ENCODE measurements around the gene BTNL3.
"Not testable (repeated sequence)": the region's sequence is repeated elsewhere in the genome, so short reads cannot be mapped to it uniquely, and the experiment has no call there.

The BTNL3 gene, protein sequence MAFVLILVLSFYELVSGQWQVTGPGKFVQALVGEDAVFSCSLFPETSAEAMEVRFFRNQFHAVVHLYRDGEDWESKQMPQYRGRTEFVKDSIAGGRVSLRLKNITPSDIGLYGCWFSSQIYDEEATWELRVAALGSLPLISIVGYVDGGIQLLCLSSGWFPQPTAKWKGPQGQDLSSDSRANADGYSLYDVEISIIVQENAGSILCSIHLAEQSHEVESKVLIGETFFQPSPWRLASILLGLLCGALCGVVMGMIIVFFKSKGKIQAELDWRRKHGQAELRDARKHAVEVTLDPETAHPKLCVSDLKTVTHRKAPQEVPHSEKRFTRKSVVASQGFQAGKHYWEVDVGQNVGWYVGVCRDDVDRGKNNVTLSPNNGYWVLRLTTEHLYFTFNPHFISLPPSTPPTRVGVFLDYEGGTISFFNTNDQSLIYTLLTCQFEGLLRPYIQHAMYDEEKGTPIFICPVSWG

DNA sequence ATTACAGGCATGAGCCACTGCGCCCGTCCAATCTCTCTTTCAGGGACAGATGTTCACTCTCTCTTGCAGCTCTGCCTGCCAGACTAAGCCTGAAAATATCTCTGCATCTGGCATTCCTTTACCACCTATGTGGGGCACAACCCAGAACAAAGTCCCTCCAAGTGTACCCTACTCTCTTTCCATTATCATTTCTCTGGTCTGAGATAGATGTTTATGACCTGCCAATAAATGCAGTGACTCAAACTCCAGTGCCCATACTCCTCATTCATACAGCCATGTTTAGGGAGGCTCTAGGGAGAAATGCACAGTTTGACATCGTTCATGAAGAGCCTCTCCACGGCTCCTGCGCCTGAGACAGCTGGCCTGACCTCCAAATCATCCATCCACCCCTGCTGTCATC, at the start of gene BTNL3:
Gene BTNL3, plus strand, starts transcription at position 255 of the 400 bp plus-strand sequence. CDS start 183 bp downstream, outside the sequence.
- no peak for DNase-seq (ENCODE audit: low spot score)

DNA sequence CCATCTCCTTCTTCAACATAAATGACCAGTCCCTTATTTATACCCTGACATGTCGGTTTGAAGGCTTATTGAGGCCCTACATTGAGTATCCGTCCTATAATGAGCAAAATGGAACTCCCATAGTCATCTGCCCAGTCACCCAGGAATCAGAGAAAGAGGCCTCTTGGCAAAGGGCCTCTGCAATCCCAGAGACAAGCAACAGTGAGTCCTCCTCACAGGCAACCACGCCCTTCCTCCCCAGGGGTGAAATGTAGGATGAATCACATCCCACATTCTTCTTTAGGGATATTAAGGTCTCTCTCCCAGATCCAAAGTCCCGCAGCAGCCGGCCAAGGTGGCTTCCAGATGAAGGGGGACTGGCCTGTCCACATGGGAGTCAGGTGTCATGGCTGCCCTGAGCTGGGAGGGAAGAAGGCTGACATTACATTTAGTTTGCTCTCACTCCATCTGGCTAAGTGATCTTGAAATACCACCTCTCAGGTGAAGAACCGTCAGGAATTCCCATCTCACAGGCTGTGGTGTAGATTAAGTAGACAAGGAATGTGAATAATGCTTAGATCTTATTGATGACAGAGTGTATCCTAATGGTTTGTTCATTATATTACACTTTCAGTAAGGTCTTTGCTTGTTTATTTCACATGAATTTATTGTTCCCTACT, 38.2 kb upstream of the BTNL3 start:
- peak; percentile 31 for DNase-seq (ENCODE audit: low spot score)

DNA sequence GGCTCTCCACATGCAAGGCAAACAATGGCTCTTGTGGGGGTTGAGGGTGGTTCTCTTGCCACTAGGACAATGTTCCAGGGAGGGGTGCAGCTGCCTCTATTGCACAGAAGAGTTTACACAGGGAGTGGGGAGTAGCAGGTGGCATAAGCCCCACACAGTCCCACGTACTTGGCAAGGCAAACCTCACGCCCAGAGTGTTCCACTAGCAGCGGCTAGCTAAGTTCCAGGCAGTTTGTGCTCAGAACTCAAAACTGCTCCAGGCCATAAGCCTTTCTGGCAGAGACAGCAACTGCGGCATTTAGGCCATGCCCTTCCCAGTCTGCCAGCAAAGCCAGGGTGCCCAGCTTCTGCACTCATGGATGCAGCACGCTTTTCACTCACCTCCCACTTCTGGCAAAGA, 29.0 kb upstream of the BTNL3 start:
- DNase-seq (ENCODE audit: low spot score) = no peak

DNA sequence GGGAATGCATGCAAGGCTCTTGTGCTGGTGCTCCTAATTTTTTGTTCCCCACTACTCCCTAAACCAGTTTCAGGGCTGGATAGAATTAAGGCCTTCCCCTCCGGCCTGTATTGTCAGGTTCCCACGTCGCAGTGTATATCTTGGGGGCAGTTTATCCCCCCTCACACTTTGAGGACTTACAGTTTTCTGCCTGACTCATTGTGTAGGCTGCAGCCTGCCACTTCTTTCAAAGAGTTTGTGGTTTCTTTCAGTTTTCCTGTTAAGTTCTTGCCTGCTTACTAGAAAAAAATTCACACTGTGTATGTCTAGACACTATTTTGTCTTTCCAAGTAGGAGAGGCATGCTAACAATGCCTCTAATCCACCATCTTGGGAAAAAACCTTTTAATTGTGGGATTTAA, 28.4 kb upstream of the BTNL3 start:
- DNase-seq (ENCODE audit: low spot score) = no peak

DNA sequence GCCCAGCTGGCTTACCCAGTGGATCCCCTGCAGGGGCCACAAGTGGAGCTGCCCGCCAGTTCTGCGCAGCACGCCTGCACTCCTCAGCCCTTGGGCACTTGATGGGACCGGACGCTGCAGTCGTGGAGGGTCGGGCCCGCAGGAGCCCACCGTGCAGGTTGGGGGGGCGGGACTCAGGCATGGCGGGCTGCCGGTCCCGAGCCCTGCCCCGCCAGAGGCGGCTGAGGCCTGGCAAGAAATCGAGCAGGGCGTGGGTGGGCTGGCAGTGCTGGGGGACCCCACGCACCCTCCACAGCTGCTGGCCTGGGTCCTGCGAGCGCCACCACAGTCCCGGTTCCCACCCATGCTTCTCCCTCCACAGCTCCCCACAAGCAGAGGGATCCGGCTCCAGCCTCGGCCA, 19.2 kb upstream of the BTNL3 start:
- no peak for DNase-seq (ENCODE audit: low spot score)

DNA sequence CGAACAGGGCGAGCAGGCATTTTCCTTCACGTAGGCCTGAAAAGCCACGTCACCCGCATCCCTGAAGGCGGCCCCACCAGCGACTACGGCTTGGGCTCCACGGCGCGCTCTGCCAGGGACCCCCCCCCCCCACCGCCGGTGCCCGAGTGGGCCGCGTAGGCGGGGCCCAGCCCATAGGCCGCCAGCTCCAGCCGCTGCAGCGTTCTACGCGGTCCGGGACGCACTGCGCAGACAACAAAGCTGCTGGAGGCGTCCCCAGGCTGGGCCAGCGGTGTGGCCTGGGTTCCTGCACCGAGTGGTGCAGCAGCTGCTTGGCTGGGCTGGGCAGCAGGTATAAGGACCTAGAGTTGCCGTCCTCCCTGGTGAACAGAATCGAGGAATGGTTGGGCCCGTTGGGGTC, 18.3 kb upstream of the BTNL3 start:
- DNase-seq (ENCODE audit: low spot score) = no peak

DNA sequence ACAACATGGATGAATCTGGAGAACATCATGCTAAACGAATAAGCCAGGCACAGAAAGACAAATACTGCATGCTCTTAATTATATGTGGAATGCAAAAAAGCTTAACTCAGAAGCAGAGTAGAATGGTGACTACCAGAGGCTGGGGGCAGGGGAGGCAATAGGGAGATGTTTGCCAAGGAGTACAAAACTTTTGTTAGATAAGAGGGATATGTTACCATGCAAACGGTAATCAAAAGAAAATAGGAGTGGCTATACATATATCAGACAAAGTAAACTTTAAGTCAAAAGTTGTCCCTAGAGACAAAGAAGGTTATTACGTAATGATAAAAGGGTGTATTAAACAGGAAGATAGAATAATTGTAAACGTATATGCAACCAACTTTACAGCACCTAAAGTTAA, 17.8 kb upstream of the BTNL3 start:
- DNase-seq (ENCODE audit: low spot score) = no peak

DNA sequence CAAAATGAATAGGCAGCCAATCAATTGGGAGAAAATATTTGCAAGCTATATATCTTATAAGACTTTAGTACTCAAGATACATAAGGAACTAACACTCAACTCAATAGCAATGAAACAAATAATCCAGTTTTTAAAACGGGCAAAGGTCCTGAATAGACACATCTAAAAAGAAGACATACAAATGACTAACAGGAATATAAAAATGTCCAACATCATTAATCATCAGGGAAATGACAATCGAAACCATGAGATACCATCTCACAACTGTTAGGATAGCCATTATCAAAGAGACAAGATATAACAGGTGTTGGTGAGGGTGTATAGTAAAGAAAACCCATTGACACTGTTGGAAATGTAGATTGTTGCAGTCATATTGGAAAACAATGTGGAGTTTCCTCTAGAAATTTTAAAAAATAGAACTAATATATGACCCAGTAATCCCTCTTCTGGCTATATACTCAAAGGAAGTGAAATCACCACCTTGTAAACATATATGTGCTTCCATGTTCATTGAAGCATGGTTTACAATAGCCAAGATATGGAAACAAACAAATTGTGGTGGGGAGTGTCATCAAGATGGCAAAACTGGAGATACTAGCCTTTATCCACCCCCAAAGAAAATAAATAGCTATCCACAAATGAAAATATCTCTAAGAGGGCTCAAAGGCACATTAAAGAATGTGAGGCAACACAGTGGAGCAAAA, 13.9 kb upstream of the BTNL3 start:
- DNase-seq (ENCODE audit: low spot score) = no peak

DNA sequence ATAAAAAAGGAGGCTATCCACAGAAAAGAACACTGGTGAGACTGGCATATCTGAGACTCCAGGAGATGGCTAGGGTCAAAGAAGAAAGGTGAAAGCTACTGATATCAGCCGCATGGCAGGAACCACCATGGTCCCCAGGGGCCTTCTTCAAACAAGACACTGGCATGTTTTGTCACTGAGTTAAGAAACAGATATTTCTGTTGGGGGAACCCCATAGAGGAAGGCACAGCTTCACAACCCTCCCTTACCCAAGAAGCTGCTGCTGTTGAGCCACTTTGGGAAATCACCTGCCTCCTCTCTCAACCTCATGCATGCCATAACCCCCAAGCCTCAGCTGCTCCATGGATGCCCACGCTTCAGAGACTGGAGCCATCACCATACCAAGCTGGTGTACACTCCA, 13.3 kb upstream of the BTNL3 start:
- DNase-seq (ENCODE audit: low spot score) = no peak

DNA sequence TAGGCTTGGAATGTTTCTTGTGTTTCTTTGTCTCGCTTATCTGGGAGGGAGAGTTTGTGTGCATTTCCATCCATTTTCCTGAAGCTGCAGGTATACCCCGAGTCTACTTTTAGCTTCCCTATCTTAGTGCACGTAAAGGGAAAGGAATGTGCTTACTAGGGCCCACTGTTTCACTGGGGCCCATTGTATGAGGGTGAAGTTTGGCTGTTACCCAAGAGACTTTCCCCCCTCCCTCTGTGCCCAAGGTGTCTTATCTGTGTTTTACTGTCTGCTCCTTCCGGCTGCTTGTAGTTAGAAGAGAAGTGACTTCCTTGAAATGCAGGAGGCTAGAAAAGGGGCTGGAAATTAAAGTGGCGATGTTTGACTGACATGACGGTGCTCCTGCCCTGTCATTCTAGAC, 12.1 kb upstream of the BTNL3 start:
- DNase-seq (ENCODE audit: low spot score) = no peak

DNA sequence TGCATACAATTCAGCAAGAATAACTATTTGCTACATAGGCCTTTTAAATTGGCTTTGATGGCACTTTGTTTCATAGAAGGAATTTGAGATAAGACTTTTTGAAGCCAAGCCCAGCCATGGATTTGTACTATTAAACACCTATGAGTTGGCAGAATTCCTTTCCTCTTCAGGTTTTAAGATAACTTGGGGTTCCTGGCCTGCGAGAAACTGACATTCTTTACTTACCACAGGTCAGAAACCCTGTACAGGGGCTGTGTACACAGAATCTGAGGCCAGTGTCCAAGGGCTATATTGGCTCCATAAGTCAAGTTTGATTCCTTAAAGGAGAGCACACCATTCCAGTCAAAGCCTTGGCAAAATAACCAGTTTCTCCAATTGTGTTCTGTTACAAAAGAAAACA, 10.8 kb upstream of the BTNL3 start:
- DNase-seq (ENCODE audit: low spot score) = no peak

DNA sequence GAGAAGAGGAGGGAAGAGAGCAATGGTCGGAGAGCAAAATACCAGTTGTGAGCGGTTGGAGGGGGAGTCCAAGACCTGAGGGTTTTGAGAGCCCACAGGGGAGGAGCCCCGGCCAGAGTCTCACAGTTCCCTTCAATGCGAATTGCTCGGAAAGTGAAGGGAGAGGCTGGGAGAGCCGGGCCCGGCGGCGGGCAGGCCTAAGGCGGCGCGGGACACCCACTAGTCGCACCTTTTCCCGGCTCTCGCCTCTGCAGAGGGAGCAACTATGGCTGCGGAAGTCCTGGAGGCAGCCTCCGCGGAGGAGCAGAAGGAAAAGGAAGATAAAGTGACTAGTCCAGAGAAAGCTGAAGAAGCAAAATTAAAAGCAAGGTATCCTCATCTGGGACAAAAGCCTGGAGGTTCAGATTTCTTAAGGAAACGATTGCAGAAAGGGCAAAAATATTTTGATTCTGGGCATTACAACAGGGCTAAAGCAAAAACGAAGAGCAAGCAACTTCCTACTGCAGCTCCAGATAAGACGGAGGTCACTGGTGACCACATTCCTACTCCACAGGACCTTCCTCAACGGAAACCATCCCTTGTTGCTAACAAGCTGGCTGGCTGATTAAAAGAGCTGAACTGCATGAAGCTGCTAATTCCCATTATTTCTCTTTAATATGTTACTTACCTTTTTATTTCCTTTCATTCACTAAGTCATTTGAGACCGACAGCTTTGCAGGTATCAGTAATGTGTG, 6.5 kb upstream of the BTNL3 start:
- no peak for DNase-seq (ENCODE audit: low spot score)

DNA sequence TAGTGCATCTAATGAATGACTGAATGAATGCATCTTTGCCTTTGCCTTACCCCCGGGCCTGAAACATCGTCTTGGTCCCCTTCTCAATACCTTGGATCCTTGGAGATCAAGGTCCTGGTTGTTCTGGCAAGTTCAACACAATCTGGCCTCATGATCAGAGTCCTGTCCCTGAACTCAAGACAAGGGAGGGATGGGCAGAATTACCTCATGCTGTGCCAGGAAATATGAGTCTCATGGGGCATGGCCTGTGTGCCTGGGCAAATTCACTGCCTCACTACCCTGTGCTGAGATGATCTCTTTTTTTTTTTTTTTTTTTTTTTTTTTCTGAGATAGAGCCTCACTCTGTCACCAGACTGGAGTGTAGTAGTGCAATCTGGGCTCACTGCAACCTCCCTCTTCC, 630 bp upstream of the BTNL3 start:
- no peak for DNase-seq (ENCODE audit: low spot score)

DNA sequence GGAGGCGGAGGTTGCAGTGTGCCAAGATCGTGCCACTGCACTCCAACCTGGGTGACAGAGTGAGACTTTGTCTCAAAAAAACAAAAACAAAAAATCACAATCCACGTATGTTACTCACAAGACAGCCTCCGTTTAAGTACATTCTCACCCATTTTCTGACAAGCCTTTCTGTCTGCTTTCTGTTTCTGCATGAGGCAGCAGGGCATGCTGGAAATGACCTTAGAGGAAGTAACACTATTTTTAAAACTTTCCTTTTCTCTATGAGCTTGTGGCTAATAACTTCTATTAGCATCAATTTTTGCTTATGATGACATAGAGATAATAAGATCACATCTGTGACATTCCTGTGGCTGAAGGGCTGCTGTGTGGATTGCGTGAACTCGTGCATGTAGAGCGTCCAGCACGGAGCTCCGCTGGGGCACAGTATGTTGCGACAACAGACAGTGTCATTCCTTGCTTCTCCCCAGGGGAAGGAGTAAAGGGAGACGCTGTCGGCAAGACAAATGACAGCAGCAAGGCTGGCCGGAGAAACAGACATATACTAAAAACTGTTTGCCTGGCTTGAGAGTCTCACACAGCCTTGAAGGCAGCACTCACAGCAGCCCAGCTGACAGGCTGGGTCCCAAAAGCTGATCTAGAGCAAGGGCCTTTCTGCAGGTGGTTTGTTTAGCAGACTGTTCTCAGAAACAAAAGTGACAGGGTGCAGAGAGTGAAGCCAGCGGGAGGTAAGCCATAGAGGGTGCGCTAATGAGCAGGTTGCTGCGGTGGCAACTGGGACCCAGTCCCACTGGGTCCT, 1.6 kb downstream of the BTNL3 start:
- no peak for DNase-seq (ENCODE audit: low spot score)

DNA sequence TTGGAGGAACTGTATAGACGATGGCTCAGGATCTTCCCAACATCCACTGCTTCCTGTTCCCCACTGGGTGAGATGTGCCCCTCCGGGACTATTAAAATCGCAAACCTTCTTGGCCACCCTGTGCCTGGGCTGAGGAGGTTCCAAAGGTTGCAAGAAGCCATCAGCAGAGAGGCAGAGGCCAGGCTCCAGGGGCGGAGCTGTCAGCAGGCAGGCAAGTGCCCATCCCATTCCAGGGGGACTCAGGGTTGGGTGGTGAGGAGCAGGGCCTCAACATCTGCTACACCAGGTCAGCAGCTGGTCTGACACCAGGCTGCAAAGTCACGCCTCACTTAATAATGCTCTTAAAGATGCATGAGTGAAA, 2.2 kb downstream of the BTNL3 start:
- DNase-seq (ENCODE audit: low spot score) = no peak

DNA sequence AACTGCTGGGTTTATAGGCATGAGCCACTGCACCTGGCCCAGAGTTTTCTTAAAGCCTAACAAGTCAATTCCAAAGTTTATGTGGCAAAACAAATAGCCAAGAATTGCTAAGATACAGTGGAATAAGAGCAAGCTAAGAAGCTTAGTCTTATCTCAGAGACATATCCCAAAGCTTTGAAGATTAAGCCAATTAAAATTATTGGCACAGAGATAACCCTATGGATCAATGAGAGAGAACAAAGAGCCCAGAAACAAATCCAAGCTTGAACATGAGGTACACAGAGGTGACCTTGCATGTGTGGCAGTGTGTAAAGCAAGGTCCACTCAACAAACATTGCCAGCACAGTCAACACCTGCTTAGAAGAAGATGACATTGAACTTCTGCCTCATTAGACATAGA, 13.3 kb downstream of the BTNL3 start:
- DNase-seq (ENCODE audit: low spot score) = no peak

DNA sequence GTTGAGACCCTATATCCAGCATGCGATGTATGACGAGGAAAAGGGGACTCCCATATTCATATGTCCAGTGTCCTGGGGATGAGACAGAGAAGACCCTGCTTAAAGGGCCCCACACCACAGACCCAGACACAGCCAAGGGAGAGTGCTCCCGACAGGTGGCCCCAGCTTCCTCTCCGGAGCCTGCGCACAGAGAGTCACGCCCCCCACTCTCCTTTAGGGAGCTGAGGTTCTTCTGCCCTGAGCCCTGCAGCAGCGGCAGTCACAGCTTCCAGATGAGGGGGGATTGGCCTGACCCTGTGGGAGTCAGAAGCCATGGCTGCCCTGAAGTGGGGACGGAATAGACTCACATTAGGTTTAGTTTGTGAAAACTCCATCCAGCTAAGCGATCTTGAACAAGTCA, 17.1 kb downstream of the BTNL3 start:
- no peak for DNase-seq (ENCODE audit: low spot score)

DNA sequence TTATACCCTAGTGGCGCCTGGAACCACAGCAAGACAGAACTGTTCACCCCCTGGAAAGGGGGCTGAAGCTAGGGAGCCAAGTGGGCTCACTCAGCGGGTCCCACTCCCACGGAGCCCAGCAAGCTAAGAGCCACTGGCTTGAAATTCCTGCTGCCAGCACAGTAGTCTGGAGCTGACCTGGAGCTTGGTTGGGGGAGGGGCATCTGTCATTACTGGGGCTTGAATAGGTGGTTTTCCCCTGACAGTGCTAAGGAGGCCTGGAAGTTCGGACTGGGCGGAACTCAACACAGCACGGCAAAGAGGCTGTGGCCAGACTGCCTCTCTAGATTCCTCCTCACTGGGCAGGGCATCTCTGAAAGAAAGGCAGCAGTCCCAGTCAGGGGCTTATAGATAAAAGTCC, 19.5 kb downstream of the BTNL3 start:
- DNase-seq (ENCODE audit: low spot score) = no peak

DNA sequence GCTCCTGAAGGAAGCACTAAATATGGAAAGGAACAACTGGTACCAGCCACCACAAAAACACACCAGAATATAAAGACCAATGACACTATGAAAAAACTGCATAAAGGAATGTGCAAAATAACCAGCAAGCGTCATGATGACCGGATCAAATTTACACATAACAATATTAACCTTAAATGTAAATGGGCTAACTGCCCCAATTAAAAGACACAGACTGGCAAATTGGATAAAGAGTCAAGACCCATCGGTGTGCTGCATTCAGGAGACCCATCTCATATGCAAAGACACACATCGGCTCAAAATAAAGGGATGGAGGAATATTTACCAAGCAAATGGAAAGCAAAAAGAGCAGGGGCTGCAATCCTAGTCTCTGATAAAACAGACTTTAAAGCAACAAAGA, 21.4 kb downstream of the BTNL3 start:
- not testable (repeated sequence) for DNase-seq (ENCODE audit: low spot score)

DNA sequence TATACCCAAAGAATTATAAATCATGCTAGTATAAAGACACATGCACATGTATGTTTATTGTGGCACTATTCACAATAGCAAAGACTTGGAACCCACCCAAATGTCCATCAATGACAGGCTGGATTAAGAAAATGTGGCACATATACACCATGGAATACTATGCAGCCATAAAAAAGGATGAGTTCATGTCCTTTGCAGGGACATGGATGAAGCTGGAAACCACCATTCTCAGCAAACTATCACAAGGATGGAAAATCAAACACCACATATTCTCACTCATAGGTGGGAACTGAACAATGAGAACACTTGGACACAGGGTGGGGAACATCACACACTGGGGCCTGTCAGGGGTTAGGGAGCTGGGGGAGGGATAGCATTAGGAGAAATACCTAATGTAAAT, 26.0 kb downstream of the BTNL3 start:
- DNase-seq (ENCODE audit: low spot score) = not testable (repeated sequence)

DNA sequence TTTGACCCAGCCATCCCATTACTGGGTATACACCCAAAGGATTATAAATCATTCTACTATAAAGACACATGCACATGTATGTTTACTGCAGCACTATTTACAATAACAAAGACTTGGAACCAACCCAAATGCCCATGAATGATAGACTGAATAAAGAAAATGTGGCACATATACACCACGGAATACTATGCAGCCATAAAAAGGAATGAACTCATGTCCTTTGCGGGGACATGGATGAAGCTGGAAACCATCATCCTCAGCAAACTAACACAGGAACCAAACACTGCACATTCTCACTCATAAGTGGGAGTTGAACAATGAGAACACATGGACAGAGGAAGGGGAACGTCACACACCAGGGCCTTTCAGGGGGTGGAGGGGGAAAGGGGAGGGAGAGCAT, 28.8 kb downstream of the BTNL3 start:
- DNase-seq (ENCODE audit: low spot score) = not testable (repeated sequence)

DNA sequence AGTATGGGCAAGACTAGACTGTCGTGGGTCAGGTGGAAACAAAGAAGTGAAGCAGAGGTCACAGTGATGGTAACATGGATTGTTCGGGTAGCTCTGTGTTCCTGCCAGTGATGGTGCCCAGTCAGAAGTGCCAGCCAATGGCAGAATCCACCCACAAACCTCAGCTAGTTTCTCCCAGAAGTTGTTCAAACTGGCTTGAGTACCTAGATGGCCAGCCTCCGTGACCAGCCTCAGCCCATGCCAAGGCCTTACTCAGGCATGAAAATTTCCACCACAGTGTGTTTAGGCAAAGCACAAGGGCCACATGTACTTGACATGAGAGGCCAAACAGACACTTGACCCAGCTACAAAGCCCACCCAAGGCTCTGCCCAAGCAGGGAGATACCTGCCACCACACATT, 32.0 kb downstream of the BTNL3 start:
- no peak for DNase-seq (ENCODE audit: low spot score)

Data from kidney tubule cell (primary cell).